ENCODE data around the gene HOOK2. TPM values are rescaled to one million over a fixed set of nuclear protein-coding genes. Genes with fewer than 3 reads are reported as not detected.

HOOK2 gene
- total and polyA plus RNA-seq, 2 of the 8 experiments (the other 6 are each of a cell fraction or from before 2014, with no cell fraction given), result 23.8 to 63.2 TPM

GRCh38 chr19:12800923-12801465 lies 25.6 kb upstream of the HOOK2 start:
- Histone ChIP-seq H3K56ac (replicated peaks; ENCODE audit: insufficient read length, low read depth, low read length) (peak overlapping the region; percentile 20), H3K23me2 (ENCODE audit: low read depth, low read length) (peaks cover 14% of the 10 kb centered on the region; the same call in 1 of the 2 replicates), H3K4ac (replicated peaks; ENCODE audit: insufficient read length, low read depth, low read length) (peak overlapping the region; percentile 40), H3K9me3 (ENCODE audit: insufficient read depth in 2 of 2, low read depth in 1 of 2, low read length in 1 of 2) (no peaks in the 10 kb centered on the region), H2BK120ac (replicated peaks; ENCODE audit: low read depth, low read length) (no peak overlapping the region), H4K20me1 (replicated peaks in 1 of 2; ENCODE audit: control insufficient read depth in 1 of 2, insufficient read depth in 2 of 2, low read length in 2 of 2) (peaks cover 0 to 6% of the 10 kb centered on the region in 2 experiments), H3K27me3 (replicated peaks in 1 of 4; ENCODE audit: control insufficient read depth in 3 of 4, extremely low read depth in 1 of 4, insufficient read depth in 3 of 4, low read length in 3 of 4) (peaks cover 0 to 4% (median under 1%) of the 10 kb centered on the region in 4 experiments; a peak in 2 of 7 replicates), H2BK5ac (ENCODE audit: low read depth, low read length) (peak overlapping the region; percentile 82), H4K5ac (ENCODE audit: insufficient read length, low read depth, low read length) (no peak overlapping the region), H3K79me2 (ENCODE audit: control insufficient read depth in 1 of 2, insufficient read depth in 2 of 2, low read length in 2 of 2) (peaks cover 0 to 12% of the 10 kb centered on the region in 2 experiments; a peak in 2 of 4 replicates), H3K4me2 (ENCODE audit: insufficient read depth in 1 of 2, low read depth in 2 of 2, low read length in 2 of 2) (peak overlapping the region; percentile 91 to 92), H2AFZ (ENCODE audit: low read length) (no peak overlapping the region), H3K18ac (ENCODE audit: extremely low read depth, low read length) (peak overlapping the region; percentile 88; the same call in 1 of the 2 replicates), H3K4me1 (replicated peaks in 1 of 4; ENCODE audit: control insufficient read depth in 3 of 4, insufficient read depth in 4 of 4, low read length in 3 of 4) (peaks cover 2 to 19% (median 11%) of the 10 kb centered on the region in 4 experiments; a peak in 6 of 7 replicates), H4K8ac (ENCODE audit: extremely low read depth, insufficient read depth, low read length) (peak overlapping the region; percentile 94; the same call in 1 of the 2 replicates), H3K27ac (ENCODE audit: low read depth, low read length) (no peak overlapping the region; the same call in 1 of the 2 replicates), H3K9ac (replicated peaks in 1 of 4; ENCODE audit: extremely low read depth in 1 of 4, low read depth in 3 of 4, low read length in 3 of 4) (peak overlapping the region; percentile 67 to 84 (median 81); a peak in 6 of 7 replicates), H4K91ac (replicated peaks; ENCODE audit: insufficient read length, low read length) (peak overlapping the region; percentile 95), H2AK5ac (ENCODE audit: low read depth, low read length) (peak overlapping the region; percentile 45; the same call in 1 of the 2 replicates), H3K14ac (ENCODE audit: insufficient read length) (no peak overlapping the region), H3K23ac (ENCODE audit: insufficient read length) (no peak overlapping the region), H2BK20ac (ENCODE audit: low read length) (no peak overlapping the region), H3K36me3 (ENCODE audit: control insufficient read depth in 2 of 4, insufficient read depth in 4 of 4, low read length in 3 of 4) (peaks cover 8 to 19% (median 14%) of the 10 kb centered on the region in 4 experiments; a peak in 7 of 8 replicates), H3K4me3 (ENCODE audit: extremely low read depth in 1 of 4, insufficient read depth in 2 of 4, low read depth in 3 of 4, low read length in 4 of 4) (peak overlapping the region; percentile 85 to 98 (median 97)), H2BK12ac (ENCODE audit: low read depth, low read length) (0 out of 2 replicates have a peak overlapping the region, but pooled peaks have one; percentile 27), H2BK15ac (ENCODE audit: low read length) (peak overlapping the region; percentile 61; the same call in 1 of the 2 replicates), H3K79me1 (ENCODE audit: low read depth, low read length) (peaks cover 7% of the 10 kb centered on the region)
- no peak for FAIRE-seq
- POLR2A ChIA-PET (ENCODE audit: partially characterized antibody), result interaction anchor here (0.8 to 15.2 kb wide), 10 partner anchors 9 to 105 kb away, joined by 3 to 317 read pairs (median 4); partner anchors contain the start of genes FBXW9, HOOK2, JUNB and TRIR
- 11% methylated on average over 38 of the region's 38 CpGs; no CpG with 5 or more reads in 1 of the 2 experiments for WGBS, 2 experiments (ENCODE audit: extremely low coverage in 1 of 2, insufficient coverage in 1 of 2, insufficient read length in 1 of 2, insufficient replicate concordance in 2 of 2, low coverage in 1 of 2, low lambda C conversion rate in 2 of 2, missing lambda C conversion rate in 1 of 2)
- no peak for DNase-seq (ENCODE audit: low read depth in 1 of 2, low spot score in 2 of 2)
- CTCF ChIA-PET (ENCODE audit: partially characterized antibody), result interaction anchor here (0.8 to 17.9 kb wide), 8 partner anchors 12 to 164 kb away, joined by 3 to 288 read pairs (median 6); no protein-coding TSS in a partner anchor
- 0 out of 4 replicates have a peak, but pooled peaks of 1 of the 2 experiments have one; percentile 36 for TF ChIP-seq SIN3A (conservative IDR thresholded peaks at IDR 0.05 in 1 of 2, IDR thresholded peaks at IDR 0.05 in 1 of 2; ENCODE audit: low read depth in 1 of 2, low read length in 2 of 2)
- TF ChIP-seq SP4 (IDR thresholded peaks at IDR 0.05; ENCODE audit: low read length), result no peak
